ENCODE measurements around the gene ARGLU1.

- TF ChIP-seq HNRNPH1 (optimal IDR thresholded peaks at IDR 0.05; ENCODE audit: low read depth, low read length): no peak
- TF ChIP-seq POLR2AphosphoS5 (IDR thresholded peaks at IDR 0.05; ENCODE audit: control insufficient read depth, insufficient read depth, low read depth, low read length): no peak
- no peak for TF ChIP-seq MTA1 (IDR thresholded peaks at IDR 0.05; ENCODE audit: borderline replicate concordance)
- no peak for TF ChIP-seq CTCF (IDR thresholded peaks at IDR 0.05 in 2 of 3, conservative IDR thresholded peaks at IDR 0.05 in 1 of 3; ENCODE audit: insufficient read depth in 2 of 3, low read depth in 1 of 3, low read length in 3 of 3)
- no peak for TF ChIP-seq CBFB (CRISPR knock-in tag; IDR thresholded peaks at IDR 0.05)
- no peak for TF ChIP-seq JUND (IDR thresholded peaks at IDR 0.05; ENCODE audit: borderline replicate concordance, low read depth, low read length)
- TF ChIP-seq JUND (tag; IDR thresholded peaks at IDR 0.05; ENCODE audit: borderline replicate concordance, low read depth, low read length): no peak
- TF ChIP-seq MNT (conservative IDR thresholded peaks at IDR 0.05): no peak
- TF ChIP-seq HLTF (IDR thresholded peaks at IDR 0.05): no peak
- no peak for TF ChIP-seq PRMT5 (CRISPR knock-in tag; IDR thresholded peaks at IDR 0.05)
- TF ChIP-seq POLR2A (conservative IDR thresholded peaks at IDR 0.05): no peak
- TF ChIP-seq BCLAF1 (IDR thresholded peaks at IDR 0.05; ENCODE audit: borderline replicate concordance in 1 of 2, control insufficient read depth in 1 of 2, low read depth in 2 of 2, low read length in 1 of 2): no peak
- TF ChIP-seq STAT6 (CRISPR knock-in tag; IDR thresholded peaks at IDR 0.05): no peak
- TF ChIP-seq ETS1 (conservative IDR thresholded peaks at IDR 0.05; ENCODE audit: control insufficient read depth, low read depth, low read length): no peak
- no peak for TF ChIP-seq ETS2 (tag; IDR thresholded peaks at IDR 0.05; ENCODE audit: borderline replicate concordance, poor library complexity, severe bottlenecking)
These were observed 30.4 kb downstream of the ARGLU1 start for GRCh38 chr13:106537521-106537920.
